GM12878 (cell line): ENCODE data around the gene PRELID2.

Source experiments
- ATF2 ChIP-seq: IDR thresholded peaks from 2 replicates; pipeline ENCODE4 v1.6.1; 2012; ENCODE audit warnings: low read length, inconsistent platforms
- CBX5 ChIP-seq: sonication (generic); IDR thresholded peaks from 2 replicates; pipeline ENCODE4 v1.6.1; 2016; ENCODE audit warnings: low read depth, moderate library complexity, mild to moderate bottlenecking, inconsistent platforms
- CTCF ChIP-seq, 3 experiments: IDR thresholded peaks in 2 of 3; conservative IDR thresholded peaks in 1 of 3; 2 replicates each; pipeline ENCODE4 v1.5.1; 2011; ENCODE audit warnings: low read depth in 3 of 3, low read length in 3 of 3, mild to moderate bottlenecking in 3 of 3, control low read depth in 2 of 3, moderate library complexity in 2 of 3, inconsistent platforms in 1 of 3, mixed read lengths in 1 of 3; ENCODE audit not compliant: control insufficient read depth in 2 of 3, insufficient read depth in 1 of 3; ENCODE audit errors: extremely low read depth in 1 of 3
- EZH2 ChIP-seq: IDR thresholded peaks from 2 replicates; pipeline ENCODE4 v1.6.1; 2012; ENCODE audit warnings: low read depth, mild to moderate bottlenecking, control low read depth, inconsistent platforms, low read length, borderline replicate concordance; ENCODE audit not compliant: control insufficient read depth
- HDAC2 ChIP-seq: fragments of 200-600 bp; sonication (generic); IDR thresholded peaks from 2 replicates; pipeline ENCODE4 v1.6.1; 2017
- KDM1A ChIP-seq: fragments of 200-600 bp; sonication (generic); IDR thresholded peaks from 2 replicates; pipeline ENCODE4 v1.6.1; 2016; ENCODE audit warnings: borderline replicate concordance
- NFIC ChIP-seq: IDR thresholded peaks from 2 replicates; pipeline ENCODE4 v1.6.1; 2012; ENCODE audit warnings: low read depth, mild to moderate bottlenecking, inconsistent platforms, low read length, moderate library complexity
- PAX5 ChIP-seq: IDR thresholded peaks from 2 replicates; pipeline ENCODE4 v1.6.1; 2011; ENCODE audit warnings: low read depth, low read length, borderline replicate concordance
- POLR2A ChIP-seq: IDR thresholded peaks from 2 replicates; pipeline ENCODE4 v1.6.1; 2011; ENCODE audit warnings: low read depth, mild to moderate bottlenecking, low read length
- SIN3A ChIP-seq: IDR thresholded peaks from 2 replicates; pipeline ENCODE4 v1.6.1; 2012; ENCODE audit warnings: low read depth, low read length, improper control_type of control experiment
- SMC3 ChIP-seq: IDR thresholded peaks from 2 replicates; pipeline ENCODE4 v1.6.1; 2011; ENCODE audit warnings: low read length, improper control_type of control experiment, borderline replicate concordance
- TAF1 ChIP-seq: IDR thresholded peaks from 2 replicates; pipeline ENCODE4 v1.6.1; 2011; ENCODE audit warnings: mild to moderate bottlenecking, low read depth, low read length, borderline replicate concordance
- ZBTB33 ChIP-seq: fragments of 450-650 bp; IDR thresholded peaks from 2 replicates; pipeline ENCODE4 v1.6.1; 2017; ENCODE audit warnings: mild to moderate bottlenecking

- TF ChIP-seq CBX5 (no peak), PAX5 (no peak), ZBTB33 (no peak), POLR2A (no peak), CTCF (IDR thresholded peaks at IDR 0.05 in 2 of 3, conservative IDR thresholded peaks at IDR 0.05 in 1 of 3; ENCODE audit: control insufficient read depth in 2 of 3, extremely low read depth in 1 of 3, insufficient read depth in 1 of 3, low read depth in 3 of 3, low read length in 3 of 3) (no peak), EZH2 (no peak), SIN3A (no peak), KDM1A (no peak), SMC3 (no peak), NFIC (no peak), HDAC2 (no peak), ATF2 (no peak), TAF1 (no peak)
Measured at GRCh38 chr5:145853781-145854376, 18.7 kb upstream of the PRELID2 start.
